ENCODE measurements around the gene CACHD1.
"Not testable (repeated sequence)": the region's sequence is repeated elsewhere in the genome, so short reads cannot be mapped to it uniquely, and the experiment has no call there.

Gene CACHD1

GRCh38 chr1:64497088-64497883 is 27.4 kb downstream of the CACHD1 start:
- no peak for DNase-seq (ENCODE audit: low read depth in 2 of 2)

- DNase-seq (ENCODE audit: low read depth in 2 of 2): no peak
Observed at GRCh38 chr1:64498325-64498724, 28.4 kb downstream of the CACHD1 start.

- no peak for DNase-seq (ENCODE audit: low read depth in 2 of 2)
Observed at GRCh38 chr1:64499011-64499410, 29.1 kb downstream of the CACHD1 start.

- DNase-seq (ENCODE audit: low read depth in 2 of 2): no peak
Observed at GRCh38 chr1:64499966-64500365, 30.0 kb downstream of the CACHD1 start.

- no peak for DNase-seq (ENCODE audit: low read depth in 2 of 2)
Observed at GRCh38 chr1:64502083-64502482, 32.2 kb downstream of the CACHD1 start.

GRCh38 chr1:64502931-64503330 is 33.0 kb downstream of the CACHD1 start:
- no peak for DNase-seq (ENCODE audit: low read depth in 2 of 2)

- DNase-seq (ENCODE audit: low read depth in 2 of 2): peak in 1 of 2 donors; percentile 37
Observed at GRCh38 chr1:64505232-64505943, 35.5 kb downstream of the CACHD1 start.

- DNase-seq (ENCODE audit: low read depth in 2 of 2): no peak
Observed at GRCh38 chr1:64505944-64506655, 36.2 kb downstream of the CACHD1 start.

GRCh38 chr1:64508629-64509028 is 38.7 kb downstream of the CACHD1 start:
- DNase-seq (ENCODE audit: low read depth in 2 of 2): no peak

- DNase-seq (ENCODE audit: low read depth in 2 of 2): no peak
Observed at GRCh38 chr1:64511044-64511443, 41.1 kb downstream of the CACHD1 start.

- DNase-seq (ENCODE audit: low read depth in 2 of 2): not testable (repeated sequence)
Observed at GRCh38 chr1:64512206-64512605, 42.3 kb downstream of the CACHD1 start.

GRCh38 chr1:64513545-64513944 is 43.6 kb downstream of the CACHD1 start:
- DNase-seq (ENCODE audit: low read depth in 2 of 2): no peak

GRCh38 chr1:64514197-64514765 is 44.4 kb downstream of the CACHD1 start:
- DNase-seq (ENCODE audit: low read depth in 2 of 2): no peak

- DNase-seq (ENCODE audit: low read depth in 2 of 2): no peak
Observed at GRCh38 chr1:64515427-64515826, 45.5 kb downstream of the CACHD1 start.

- DNase-seq (ENCODE audit: low read depth in 2 of 2): no peak
Observed at GRCh38 chr1:64516301-64516700, 46.4 kb downstream of the CACHD1 start.

GRCh38 chr1:64516803-64517568 is 47.1 kb downstream of the CACHD1 start:
- no peak for DNase-seq (ENCODE audit: low read depth in 2 of 2)

GRCh38 chr1:64517640-64518039 is 47.7 kb downstream of the CACHD1 start:
- DNase-seq (ENCODE audit: low read depth in 2 of 2): no peak

- DNase-seq (ENCODE audit: low read depth in 2 of 2): no peak
Observed at GRCh38 chr1:64518692-64519481, 49.0 kb downstream of the CACHD1 start.

GRCh38 chr1:64519901-64520300 is 50.0 kb downstream of the CACHD1 start:
- DNase-seq (ENCODE audit: low read depth in 2 of 2): no peak

- no peak for DNase-seq (ENCODE audit: low read depth in 2 of 2)
Observed at GRCh38 chr1:64522740-64523139, 52.8 kb downstream of the CACHD1 start.

All from stimulated activated CD8-positive, alpha-beta memory T cell treated with anti-CD3 and anti-CD28 coated beads, Interleukin-7, amount 100 ng/mL, for 4 hours (primary cell).